ENCODE data around the gene TTC1.

Gene TTC1

GRCh38 chr5:160092514-160092913, 83.6 kb downstream of the TTC1 start:
- Histone ChIP-seq H3K4me3 (ENCODE audit: low read length) (no peak overlapping the region), H3K36me3 (ENCODE audit: control insufficient read depth, low read depth, low read length) (peaks cover 21% of the 10 kb centered on the region), H3K9ac (ENCODE audit: low read length) (no peak overlapping the region), H3K27ac (ENCODE audit: low read length) (no peak overlapping the region), H3K4me1 (ENCODE audit: control insufficient read depth, low read depth, low read length) (no peaks in the 10 kb centered on the region), H3K27me3 (ENCODE audit: control insufficient read depth, insufficient read depth, low read length) (no peaks in the 10 kb centered on the region), H3K9me3 (ENCODE audit: control insufficient read depth, low read depth, low read length) (no peaks in the 10 kb centered on the region)

GRCh38 chr5:160092960-160093707, 84.2 kb downstream of the TTC1 start:
- Histone ChIP-seq H3K4me1 (ENCODE audit: control insufficient read depth, low read depth, low read length) (no peaks in the 10 kb centered on the region), H3K27ac (ENCODE audit: low read length) (no peak overlapping the region), H3K4me3 (ENCODE audit: low read length) (no peak overlapping the region), H3K27me3 (ENCODE audit: control insufficient read depth, insufficient read depth, low read length) (no peaks in the 10 kb centered on the region), H3K36me3 (ENCODE audit: control insufficient read depth, low read depth, low read length) (peaks cover 21% of the 10 kb centered on the region), H3K9ac (ENCODE audit: low read length) (no peak overlapping the region), H3K9me3 (ENCODE audit: control insufficient read depth, low read depth, low read length) (no peaks in the 10 kb centered on the region)

GRCh38 chr5:160096178-160096577, 87.2 kb downstream of the TTC1 start:
- Histone ChIP-seq H3K4me3 (ENCODE audit: low read length) (no peak overlapping the region), H3K36me3 (ENCODE audit: control insufficient read depth, low read depth, low read length) (peaks cover 29% of the 10 kb centered on the region), H3K4me1 (ENCODE audit: control insufficient read depth, low read depth, low read length) (no peaks in the 10 kb centered on the region), H3K27me3 (ENCODE audit: control insufficient read depth, insufficient read depth, low read length) (no peaks in the 10 kb centered on the region), H3K9ac (ENCODE audit: low read length) (no peak overlapping the region), H3K9me3 (ENCODE audit: control insufficient read depth, low read depth, low read length) (no peaks in the 10 kb centered on the region), H3K27ac (ENCODE audit: low read length) (no peak overlapping the region)

- Histone ChIP-seq H3K27me3 (ENCODE audit: control insufficient read depth, insufficient read depth, low read length) (no peaks in the 10 kb centered on the region), H3K9me3 (ENCODE audit: control insufficient read depth, low read depth, low read length) (no peaks in the 10 kb centered on the region), H3K4me3 (ENCODE audit: low read length) (no peak overlapping the region), H3K36me3 (ENCODE audit: control insufficient read depth, low read depth, low read length) (peaks cover 25% of the 10 kb centered on the region), H3K27ac (ENCODE audit: low read length) (no peak overlapping the region), H3K9ac (ENCODE audit: low read length) (no peak overlapping the region), H3K4me1 (ENCODE audit: control insufficient read depth, low read depth, low read length) (no peaks in the 10 kb centered on the region)
Measured at GRCh38 chr5:160097991-160098390, 89.1 kb downstream of the TTC1 start.

GRCh38 chr5:160105686-160106360, 96.9 kb downstream of the TTC1 start:
- H3K27me3 ChIP-seq (ENCODE audit: control insufficient read depth, insufficient read depth, low read length): no peaks in the 10 kb centered on the region
- H3K4me1 ChIP-seq (ENCODE audit: control insufficient read depth, low read depth, low read length): no peaks in the 10 kb centered on the region
- H3K9me3 ChIP-seq (ENCODE audit: control insufficient read depth, low read depth, low read length): no peaks in the 10 kb centered on the region
- no peak overlapping the region for H3K27ac ChIP-seq (ENCODE audit: low read length)
- no peak overlapping the region for H3K4me3 ChIP-seq (ENCODE audit: low read length)
- H3K9ac ChIP-seq (ENCODE audit: low read length): no peak overlapping the region
- H3K36me3 ChIP-seq (ENCODE audit: control insufficient read depth, low read depth, low read length): peaks cover 31% of the 10 kb centered on the region

- no peak overlapping the region for H3K27ac ChIP-seq (ENCODE audit: low read length)
- H3K9ac ChIP-seq (ENCODE audit: low read length): no peak overlapping the region
- H3K9me3 ChIP-seq (ENCODE audit: control insufficient read depth, low read depth, low read length): no peaks in the 10 kb centered on the region
- H3K27me3 ChIP-seq (ENCODE audit: control insufficient read depth, insufficient read depth, low read length): no peaks in the 10 kb centered on the region
- H3K4me1 ChIP-seq (ENCODE audit: control insufficient read depth, low read depth, low read length): no peaks in the 10 kb centered on the region
- peaks cover 44% of the 10 kb centered on the region for H3K36me3 ChIP-seq (ENCODE audit: control insufficient read depth, low read depth, low read length)
- H3K4me3 ChIP-seq (ENCODE audit: low read length): no peak overlapping the region
Measured at GRCh38 chr5:160108124-160108523, 99.2 kb downstream of the TTC1 start.

Data from iPS-18a (cell line).